Stimulated activated naive CD8-positive, alpha-beta T cell treated with anti-CD3 and anti-CD28 coated beads, Interleukin-15, amount 100 ng/mL, for 72 hours (primary cell): ENCODE data around the gene GGT7.
"Not testable (repeated sequence)": the region's sequence is repeated elsewhere in the genome, so short reads cannot be mapped to it uniquely, and the experiment has no call there.

Source experiments
- ATAC-seq: fragments of 150-1000 bp; cut with Tn5 transposase; 2 replicates; pipeline ENCODE4 v1.10.0; 2021; ENCODE audit warnings: mild to moderate bottlenecking, moderate library complexity
- DNase-seq, 2 donors: peaks; one replicate each; pipeline ENCODE4 v3.0.0; 2021 to 2022
- H3K27ac Mint-ChIP-seq, 2 donors: one replicate each; pipeline ENCODE4 v1.8.0; 2022; ENCODE audit warnings: mild to moderate bottlenecking in 2 of 2, mixed read lengths in 2 of 2, moderate library complexity in 2 of 2
- H3K27me3 Mint-ChIP-seq: one replicate; pipeline ENCODE4 v1.8.0; 2022; ENCODE audit warnings: mixed read lengths
- H3K4me1 Mint-ChIP-seq: one replicate; pipeline ENCODE4 v1.8.0; 2022; ENCODE audit warnings: mild to moderate bottlenecking, mixed read lengths
- H3K4me3 Mint-ChIP-seq, 2 donors: one replicate each; pipeline ENCODE4 v1.8.0; 2022; ENCODE audit warnings: mild to moderate bottlenecking in 2 of 2, mixed read lengths in 2 of 2, moderate library complexity in 1 of 2
- H3K9me3 Mint-ChIP-seq, 2 donors: one replicate each; pipeline ENCODE4 v1.8.0; 2022; ENCODE audit warnings: mixed read lengths in 2 of 2

The GGT7 gene, protein sequence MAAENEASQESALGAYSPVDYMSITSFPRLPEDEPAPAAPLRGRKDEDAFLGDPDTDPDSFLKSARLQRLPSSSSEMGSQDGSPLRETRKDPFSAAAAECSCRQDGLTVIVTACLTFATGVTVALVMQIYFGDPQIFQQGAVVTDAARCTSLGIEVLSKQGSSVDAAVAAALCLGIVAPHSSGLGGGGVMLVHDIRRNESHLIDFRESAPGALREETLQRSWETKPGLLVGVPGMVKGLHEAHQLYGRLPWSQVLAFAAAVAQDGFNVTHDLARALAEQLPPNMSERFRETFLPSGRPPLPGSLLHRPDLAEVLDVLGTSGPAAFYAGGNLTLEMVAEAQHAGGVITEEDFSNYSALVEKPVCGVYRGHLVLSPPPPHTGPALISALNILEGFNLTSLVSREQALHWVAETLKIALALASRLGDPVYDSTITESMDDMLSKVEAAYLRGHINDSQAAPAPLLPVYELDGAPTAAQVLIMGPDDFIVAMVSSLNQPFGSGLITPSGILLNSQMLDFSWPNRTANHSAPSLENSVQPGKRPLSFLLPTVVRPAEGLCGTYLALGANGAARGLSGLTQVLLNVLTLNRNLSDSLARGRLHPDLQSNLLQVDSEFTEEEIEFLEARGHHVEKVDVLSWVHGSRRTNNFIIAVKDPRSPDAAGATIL

DNA sequence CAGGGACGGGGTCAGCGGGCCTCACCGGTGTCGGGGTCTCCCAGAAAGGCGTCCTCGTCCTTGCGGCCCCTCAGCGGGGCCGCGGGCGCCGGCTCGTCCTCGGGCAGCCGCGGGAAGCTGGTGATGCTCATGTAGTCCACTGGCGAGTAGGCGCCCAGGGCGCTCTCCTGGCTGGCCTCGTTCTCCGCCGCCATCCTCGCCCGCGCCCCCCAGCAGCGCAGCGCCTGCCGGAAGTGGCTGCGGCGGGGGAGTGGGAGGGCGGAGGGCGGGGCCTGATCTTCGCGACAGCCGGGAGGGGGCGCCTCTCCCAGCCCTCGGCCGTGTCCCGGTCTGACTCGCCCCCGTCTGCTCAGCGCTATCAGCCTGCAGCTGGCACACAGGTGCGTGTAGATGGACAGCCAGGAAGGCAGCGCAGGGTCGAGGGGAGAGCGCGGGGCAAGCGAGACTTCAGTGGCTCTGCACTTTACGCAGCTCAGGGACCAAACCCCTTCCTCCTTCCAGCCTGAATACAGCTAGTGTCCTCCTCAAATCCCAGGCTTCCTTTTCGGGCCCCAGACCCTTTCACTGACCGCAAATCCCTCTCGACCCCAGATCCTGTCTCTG is at the start of gene GGT7:
GGT7 (minus strand) TSS at position 235 of the 603 bp plus-strand sequence; CDS start at position 194, 41 bp downstream.
- Mint-ChIP-seq H3K9me3 (no peaks in the 10 kb centered on the region), H3K4me3 (peak within 1 kb of the TSS; percentile 93 to 94), H3K27ac (peak within 1 kb of the TSS; percentile 56 to 92), H3K4me1 (peaks cover 66% of the 10 kb centered on the region), H3K27me3 (no peaks in the 10 kb centered on the region)
- ATAC-seq: peak; percentile 78
- DNase-seq: peak; percentile 88 to 90

DNA sequence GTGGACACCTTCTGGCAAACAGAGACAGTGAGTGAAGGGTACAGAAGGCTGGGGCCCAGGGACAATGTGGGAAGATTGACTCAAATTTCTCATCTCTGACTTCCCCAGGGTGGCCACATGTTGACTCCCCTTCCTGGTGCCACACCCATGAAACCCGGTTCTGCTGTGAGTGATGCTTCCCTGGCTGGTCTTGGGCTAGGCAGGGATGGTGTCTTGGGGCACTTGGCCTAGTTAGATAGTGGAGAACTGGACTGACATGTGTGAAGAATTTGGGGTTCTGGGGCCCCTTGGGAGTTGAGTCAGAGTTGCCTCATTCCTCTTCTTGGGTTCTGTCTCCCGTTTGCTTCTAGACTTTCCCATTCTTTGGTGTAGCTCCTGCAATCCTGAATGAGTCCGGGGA is 48.8 kb upstream of the GGT7 start:
- no peak overlapping the region for H3K27ac Mint-ChIP-seq
- no peak overlapping the region for H3K4me3 Mint-ChIP-seq
- ATAC-seq: no peak
- H3K27me3 Mint-ChIP-seq: no peaks in the 10 kb centered on the region
- peaks cover 17% of the 10 kb centered on the region for H3K4me1 Mint-ChIP-seq
- H3K9me3 Mint-ChIP-seq: no peaks in the 10 kb centered on the region
- no peak for DNase-seq

DNA sequence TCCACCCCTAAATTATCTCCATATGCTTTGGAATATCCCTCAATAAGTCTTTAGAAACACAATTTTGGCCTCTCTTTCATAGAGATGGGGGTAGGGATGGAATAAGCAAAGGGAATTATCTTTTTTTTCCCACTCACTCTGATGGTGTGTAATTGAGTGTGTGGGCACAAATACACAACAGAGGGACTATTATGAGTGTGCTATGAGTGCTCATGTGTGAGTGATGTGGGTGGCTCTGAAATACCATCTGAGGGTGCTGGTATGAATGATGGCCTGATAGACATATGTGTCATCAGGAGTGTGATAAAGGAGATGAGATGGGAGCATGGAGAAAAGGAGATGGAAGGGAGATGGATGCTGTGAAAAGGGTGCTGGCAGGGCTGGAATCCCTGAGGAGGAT is 47.4 kb upstream of the GGT7 start:
- Mint-ChIP-seq H3K27ac (no peak overlapping the region), H3K4me3 (no peak overlapping the region), H3K4me1 (peaks cover 9% of the 10 kb centered on the region), H3K9me3 (no peaks in the 10 kb centered on the region), H3K27me3 (no peaks in the 10 kb centered on the region)
- DNase-seq (no peak), ATAC-seq (peak; percentile 51)

DNA sequence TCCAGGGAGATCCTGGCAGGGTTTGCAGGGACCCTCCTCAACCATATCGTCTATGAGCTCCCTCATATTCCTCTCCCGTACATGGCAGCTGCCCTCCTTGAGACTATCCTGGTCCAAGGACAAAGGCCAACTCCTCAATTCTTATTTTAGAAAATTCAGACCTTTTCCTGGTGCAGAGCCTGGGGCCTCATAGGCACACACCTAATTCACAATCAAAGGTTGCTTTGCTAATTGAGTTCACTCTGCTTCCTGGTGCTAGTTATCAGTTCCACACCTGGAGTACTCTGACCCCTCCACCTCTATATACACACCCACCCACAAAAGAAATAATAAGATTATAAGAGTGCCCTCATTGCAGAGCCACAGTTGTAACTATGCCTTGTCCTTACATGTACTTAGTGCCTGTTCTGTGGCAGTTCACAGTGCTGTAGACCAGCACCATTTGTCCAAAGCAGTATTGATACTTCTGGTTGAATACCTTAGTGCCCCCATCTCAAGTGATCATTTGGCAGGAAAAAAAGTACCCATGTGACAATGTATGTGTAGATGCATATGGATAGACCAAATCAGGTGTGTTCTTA is 44.2 kb upstream of the GGT7 start:
- Mint-ChIP-seq H3K4me1 (peaks cover 9% of the 10 kb centered on the region), H3K4me3 (no peak overlapping the region), H3K27me3 (no peaks in the 10 kb centered on the region), H3K27ac (peak overlapping the region in 1 of 2 donors; percentile 0), H3K9me3 (no peaks in the 10 kb centered on the region)
- DNase-seq (no peak), ATAC-seq (no peak)

DNA sequence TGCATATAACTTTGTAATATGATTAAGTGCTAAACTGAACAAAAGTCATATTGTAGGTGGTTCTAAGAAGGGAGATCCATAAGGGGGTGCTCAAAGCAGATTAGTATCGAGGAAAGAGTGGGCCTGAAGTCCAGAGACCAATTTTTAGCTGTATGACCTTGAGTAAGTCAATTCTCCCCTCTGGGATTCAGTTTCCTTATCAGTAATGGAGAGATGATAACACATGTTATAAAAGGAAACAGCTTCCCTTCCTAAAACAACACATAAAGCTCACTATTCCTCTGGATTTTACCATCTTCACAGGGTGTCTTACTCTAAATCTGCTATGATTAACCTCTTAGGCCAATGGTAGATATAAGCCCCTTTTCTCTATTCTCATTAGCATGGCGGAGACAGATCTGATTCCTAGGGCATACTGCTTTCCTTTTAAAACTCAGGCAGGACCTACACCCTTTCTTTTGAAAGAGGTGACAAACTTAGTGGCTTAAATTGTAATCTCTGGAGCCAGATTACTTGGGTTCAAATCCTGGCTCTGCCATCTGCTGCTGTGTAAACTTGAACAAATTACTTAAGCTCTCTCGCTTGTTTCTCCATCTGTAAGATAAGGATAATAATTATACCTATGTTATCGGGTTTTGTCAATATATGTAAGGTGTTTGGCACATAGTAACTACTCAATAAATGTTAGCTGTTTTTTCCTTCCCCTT is 43.2 kb upstream of the GGT7 start:
- Mint-ChIP-seq H3K4me3 (no peak overlapping the region), H3K9me3 (no peaks in the 10 kb centered on the region), H3K4me1 (peaks cover 9% of the 10 kb centered on the region), H3K27ac (no peak overlapping the region), H3K27me3 (no peaks in the 10 kb centered on the region)
- DNase-seq: no peak
- no peak for ATAC-seq

DNA sequence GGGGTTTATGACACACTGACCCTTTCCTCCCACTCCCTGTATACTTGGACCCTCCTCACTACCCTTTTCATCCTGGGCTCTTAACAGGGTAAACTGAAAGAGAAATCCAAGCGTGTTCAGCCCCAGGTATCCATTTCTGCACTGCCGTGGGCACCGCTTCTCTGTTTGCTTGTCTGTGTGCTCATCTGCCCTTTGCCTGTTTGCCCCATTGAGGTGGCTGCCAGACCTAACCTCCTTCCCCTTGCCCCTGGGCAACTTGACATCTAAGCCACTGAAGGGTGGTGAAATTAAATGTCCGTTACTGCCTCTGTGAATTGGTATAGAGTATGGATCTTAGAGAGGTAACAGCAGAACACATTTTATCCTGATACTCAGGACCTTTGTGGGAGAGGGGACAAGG is 42.5 kb upstream of the GGT7 start:
- H3K4me1 Mint-ChIP-seq: peaks cover 9% of the 10 kb centered on the region
- H3K4me3 Mint-ChIP-seq: no peak overlapping the region
- no peak overlapping the region for H3K27ac Mint-ChIP-seq
- H3K27me3 Mint-ChIP-seq: no peaks in the 10 kb centered on the region
- DNase-seq (no peak), ATAC-seq (no peak)
- no peaks in the 10 kb centered on the region for H3K9me3 Mint-ChIP-seq

DNA sequence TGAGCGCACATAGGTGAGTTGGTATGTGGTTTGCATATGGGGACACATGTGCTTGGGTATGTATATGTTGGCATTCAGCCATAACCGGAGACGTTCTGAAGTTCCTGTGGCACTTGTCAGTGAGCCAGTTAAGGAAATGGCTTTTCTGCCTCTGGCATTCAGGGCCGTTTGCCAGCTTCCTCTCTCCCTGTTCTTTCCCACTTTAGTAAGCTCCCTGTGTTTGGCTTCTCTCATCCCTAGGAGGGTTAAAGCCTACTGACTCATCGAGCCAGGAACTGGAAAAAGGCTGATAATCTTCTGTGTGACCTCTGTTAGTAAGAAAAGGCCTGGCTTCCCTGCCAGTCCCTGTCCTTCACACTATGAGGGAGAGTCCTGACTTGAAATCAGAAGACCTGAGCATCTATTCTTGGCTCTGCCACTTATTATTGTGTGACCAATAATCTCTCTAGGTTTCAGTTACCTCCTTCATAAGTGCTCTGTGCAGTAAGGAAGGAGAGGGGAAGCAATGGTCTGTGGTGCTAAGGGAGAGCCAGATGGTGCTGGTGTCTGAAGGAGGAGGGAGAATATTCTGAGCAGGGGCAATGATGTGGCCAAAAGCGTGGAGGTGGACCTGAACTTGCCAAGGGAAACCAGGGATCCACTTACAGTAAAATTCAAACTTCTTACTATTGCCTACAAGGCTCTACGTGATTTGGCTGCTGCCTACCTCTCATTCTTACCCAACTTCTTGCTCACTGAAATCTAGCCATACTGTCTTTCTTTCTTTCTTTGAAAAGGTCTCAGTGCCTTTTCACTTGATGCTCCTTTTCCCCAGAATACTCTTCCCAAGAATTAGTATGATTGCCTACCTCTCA is 35.2 kb upstream of the GGT7 start:
- H3K27ac Mint-ChIP-seq: no peak overlapping the region
- H3K9me3 Mint-ChIP-seq: no peaks in the 10 kb centered on the region
- H3K4me3 Mint-ChIP-seq: no peak overlapping the region
- ATAC-seq: no peak
- no peaks in the 10 kb centered on the region for H3K27me3 Mint-ChIP-seq
- peaks cover 11% of the 10 kb centered on the region for H3K4me1 Mint-ChIP-seq
- DNase-seq: no peak

DNA sequence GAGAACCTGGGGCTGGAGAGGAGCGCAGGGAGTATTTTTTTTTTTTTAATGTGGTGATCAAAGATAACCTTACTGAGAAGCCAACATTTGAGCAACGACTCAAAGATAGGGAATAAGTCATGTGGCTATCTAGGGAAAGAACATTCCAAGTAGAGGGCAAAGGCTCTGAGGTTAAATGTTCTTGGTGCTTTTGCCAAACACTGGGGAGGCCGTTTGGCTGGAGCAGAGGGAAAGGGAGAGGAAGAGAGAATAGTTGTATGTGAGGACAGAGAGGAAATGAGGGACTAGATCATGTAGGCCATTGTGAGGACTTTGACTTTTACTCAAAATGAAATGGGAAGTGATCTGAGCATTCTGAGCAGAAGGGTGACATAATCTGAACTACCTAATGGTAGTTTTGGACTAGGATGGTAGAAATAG is 31.6 kb upstream of the GGT7 start:
- ATAC-seq (no peak), DNase-seq (no peak)
- Mint-ChIP-seq H3K27ac (no peak overlapping the region), H3K9me3 (no peaks in the 10 kb centered on the region), H3K4me3 (no peak overlapping the region), H3K4me1 (peaks cover 11% of the 10 kb centered on the region), H3K27me3 (no peaks in the 10 kb centered on the region)

DNA sequence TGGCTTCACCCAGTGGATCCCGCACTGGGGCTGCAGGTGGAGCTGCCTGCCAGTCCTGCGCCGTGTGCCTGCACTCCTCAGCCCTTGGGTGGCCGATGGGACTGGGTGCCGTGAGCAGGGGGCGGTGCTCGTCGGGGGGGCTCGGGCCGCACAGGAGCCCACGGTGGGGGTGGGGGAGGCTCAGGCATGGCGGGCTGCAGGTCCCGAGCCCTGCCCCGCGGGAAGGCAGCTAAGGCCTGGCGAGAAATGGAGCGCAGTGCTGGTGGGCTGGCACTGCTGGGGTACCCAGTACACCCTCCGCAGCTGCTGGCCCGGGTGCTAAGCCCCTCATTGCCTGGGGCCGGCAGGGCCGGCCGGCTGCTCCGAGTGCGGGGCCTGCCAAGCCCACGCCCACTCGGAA is 26.1 kb upstream of the GGT7 start:
- DNase-seq, H3K27me3 Mint-ChIP-seq, H3K27ac Mint-ChIP-seq, H3K9me3 Mint-ChIP-seq, ATAC-seq, H3K4me3 Mint-ChIP-seq: not testable (repeated sequence)
- peaks cover 10% of the 10 kb centered on the region for H3K4me1 Mint-ChIP-seq

DNA sequence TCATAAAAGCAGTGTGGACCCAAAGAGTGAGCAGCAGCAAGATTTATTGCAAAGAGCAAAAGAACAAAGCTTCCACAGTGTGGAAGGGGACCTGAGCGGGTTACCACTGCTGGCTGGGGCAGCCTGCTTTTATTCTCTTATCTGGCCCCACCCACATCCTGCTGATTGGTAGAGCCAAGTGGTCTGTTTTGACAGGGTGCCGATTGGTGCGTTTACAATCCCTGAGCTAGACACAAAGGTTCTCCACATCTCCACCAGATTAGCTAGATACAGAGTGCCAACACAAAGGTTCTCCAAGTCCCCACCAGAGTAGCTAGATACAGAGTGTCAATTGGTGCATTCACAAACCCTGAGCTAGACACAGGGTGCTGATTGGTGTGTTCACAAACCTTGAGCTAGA is 25.5 kb upstream of the GGT7 start:
- not testable (repeated sequence) for H3K27me3 Mint-ChIP-seq, H3K27ac Mint-ChIP-seq, H3K9me3 Mint-ChIP-seq, H3K4me1 Mint-ChIP-seq, ATAC-seq, H3K4me3 Mint-ChIP-seq, DNase-seq

DNA sequence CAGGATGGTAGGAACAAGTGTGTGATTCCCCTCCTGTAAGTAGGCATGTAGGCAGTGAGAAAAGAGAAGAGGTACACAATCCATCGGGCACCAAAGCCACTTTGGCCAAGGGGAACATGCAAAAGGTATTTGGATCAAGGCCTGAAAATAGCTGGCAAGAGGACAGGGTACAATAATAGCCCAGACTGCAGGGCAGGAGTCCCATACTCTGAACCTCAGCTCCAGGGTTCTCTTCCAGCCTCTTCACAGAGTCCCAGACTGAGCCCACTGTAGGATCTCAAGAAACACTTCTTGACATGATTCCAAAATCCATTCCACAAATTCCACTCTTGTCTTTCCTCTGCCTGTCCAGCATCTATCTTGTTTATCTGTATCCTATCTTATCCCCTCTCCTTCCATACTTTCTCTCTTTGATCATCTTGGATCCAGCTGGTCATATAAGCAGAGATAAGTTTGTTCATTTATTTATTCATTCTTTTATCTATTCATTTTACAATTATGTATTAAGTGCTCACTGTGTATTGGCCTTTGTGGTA is 23.5 kb upstream of the GGT7 start:
- H3K4me1 Mint-ChIP-seq: peaks cover 26% of the 10 kb centered on the region
- ATAC-seq (no peak), DNase-seq (no peak)
- H3K4me3 Mint-ChIP-seq: no peak overlapping the region
- H3K27me3 Mint-ChIP-seq: no peaks in the 10 kb centered on the region
- no peak overlapping the region for H3K27ac Mint-ChIP-seq
- H3K9me3 Mint-ChIP-seq: no peaks in the 10 kb centered on the region

DNA sequence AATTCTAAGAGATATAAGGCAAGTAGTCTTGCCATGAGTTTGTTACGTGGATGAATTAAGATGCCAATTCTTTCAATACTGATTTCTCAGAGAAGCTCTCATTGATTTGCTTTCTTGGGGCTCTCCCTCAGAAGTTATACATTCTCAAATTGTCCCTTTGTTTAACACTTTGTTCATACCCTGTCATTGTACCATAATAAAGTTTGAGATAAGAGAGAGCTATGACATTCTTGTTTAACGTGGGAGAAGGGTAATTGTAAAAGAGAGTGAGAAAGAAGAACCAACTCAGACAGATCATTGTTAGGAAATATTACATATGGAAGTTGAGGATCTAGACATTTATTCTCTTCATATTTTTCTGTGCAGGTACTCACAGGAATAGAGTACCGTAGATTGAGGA is 22.8 kb upstream of the GGT7 start:
- no peaks in the 10 kb centered on the region for H3K27me3 Mint-ChIP-seq
- no peak for DNase-seq
- peaks cover 32% of the 10 kb centered on the region for H3K4me1 Mint-ChIP-seq
- H3K9me3 Mint-ChIP-seq: no peaks in the 10 kb centered on the region
- ATAC-seq: no peak
- H3K27ac Mint-ChIP-seq: no peak overlapping the region
- no peak overlapping the region for H3K4me3 Mint-ChIP-seq

DNA sequence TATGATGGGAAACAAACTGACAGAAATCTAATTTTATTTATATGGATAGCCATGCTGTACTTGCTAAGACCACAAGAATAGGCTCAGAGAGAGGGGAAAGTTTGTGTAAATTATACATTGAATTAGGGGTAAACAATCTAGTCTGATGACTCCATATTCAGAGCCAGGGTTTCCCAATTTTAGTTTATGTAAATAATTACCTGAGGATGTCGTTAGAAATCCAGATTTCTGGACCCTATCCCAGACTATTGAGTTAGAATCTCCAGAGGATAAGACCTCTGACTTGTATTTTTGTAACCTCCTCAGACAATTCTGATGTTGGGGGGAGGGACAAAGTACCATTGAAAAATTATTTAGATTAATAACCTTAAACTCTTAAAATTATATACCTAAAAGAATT is 22.1 kb upstream of the GGT7 start:
- Mint-ChIP-seq H3K27me3 (no peaks in the 10 kb centered on the region), H3K9me3 (no peaks in the 10 kb centered on the region), H3K4me3 (no peak overlapping the region), H3K4me1 (peaks cover 38% of the 10 kb centered on the region), H3K27ac (no peak overlapping the region)
- DNase-seq (no peak), ATAC-seq (no peak)

DNA sequence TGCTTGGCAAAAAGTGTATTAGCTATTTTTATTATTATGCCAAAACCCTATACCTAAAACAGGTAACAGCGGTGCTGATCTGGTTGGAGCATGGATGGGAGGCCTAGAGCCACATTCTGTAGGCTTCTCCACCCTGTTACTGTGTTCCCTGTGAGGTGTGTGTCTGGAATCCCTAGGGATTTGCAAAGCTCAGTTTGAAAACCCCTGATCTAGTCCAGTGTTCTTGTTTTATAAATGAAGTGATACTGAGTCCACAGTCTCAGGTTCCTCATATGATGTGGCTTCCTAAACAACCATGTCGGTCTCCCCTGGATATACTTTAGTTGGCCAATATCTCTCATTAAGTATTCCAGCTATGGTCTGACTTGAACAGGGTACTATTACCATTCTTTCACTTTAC is 20.0 kb upstream of the GGT7 start:
- Mint-ChIP-seq H3K27ac (peak overlapping the region in 1 of 2 donors; percentile 50), H3K4me3 (no peak overlapping the region), H3K9me3 (peaks cover 0 to 5% of the 10 kb centered on the region in 2 donors), H3K27me3 (no peaks in the 10 kb centered on the region), H3K4me1 (peaks cover 39% of the 10 kb centered on the region)
- DNase-seq: no peak
- ATAC-seq: no peak
